SK-N-SH (cell line): ENCODE data around the gene MPDZ. TPM values are rescaled to one million over a fixed set of nuclear protein-coding genes. Genes with fewer than 3 reads are reported as not detected.

Source experiments
- CTCF ChIA-PET: fragments of 300-600, 350-600 bp; formaldehyde crosslinking; extraction: SDS; loops from one replicate; lab custom pipeline; 2021; lab: Yijun Ruan, JAX
- POLR2A ChIA-PET: fragments of 350-600 bp; sonication (Branson Sonifier 250); formaldehyde crosslinking; extraction: SDS; loops from one replicate; lab custom pipeline; 2020; ENCODE audit warnings: antibody characterized with exemption, inconsistent platforms; lab: Yijun Ruan, JAX
- DNase-seq: peaks from one replicate; pipeline ENCODE4 v3.0.0; 2012
- H2AFZ ChIP-seq: fragments of 200-600 bp; sonication (generic); 2 replicates; pipeline ENCODE4 v1.8.1; 2016; ENCODE audit warnings: antibody characterized with exemption, mild to moderate bottlenecking, low read depth
- H3F3A ChIP-seq: fragments of 200-600 bp; sonication (generic); replicated peaks from 2 replicates; pipeline ENCODE3; 2016; ENCODE audit warnings: antibody characterized with exemption, mild to moderate bottlenecking; ENCODE audit not compliant: insufficient read depth
- H3K27ac ChIP-seq, 2 experiments: fragments of 200-500 bp in 1 of 2; fragments of 200-600 bp in 1 of 2; sonication (Bioruptor generic) in 1 of 2; sonication (generic), shearing (Covaris generic) in 1 of 2; 2 replicates each; pipeline versions ENCODE4 v1.5.1 to v1.6.1; 2014 to 2016; ENCODE audit warnings: low read depth in 2 of 2, inconsistent platforms in 1 of 2, low read length in 1 of 2, mild to moderate bottlenecking in 1 of 2, mixed read lengths in 1 of 2
- H3K27me3 ChIP-seq: fragments of 200-600 bp; sonication (generic), shearing (Covaris generic); 2 replicates; pipeline ENCODE4 v1.6.1; 2016; ENCODE audit warnings: mixed run types; ENCODE audit not compliant: insufficient read depth
- H3K36me3 ChIP-seq, 2 experiments: fragments of 200-500 bp in 1 of 2; fragments of 200-600 bp in 1 of 2; sonication (Bioruptor generic) in 1 of 2; sonication (generic) in 1 of 2; replicated peaks in 1 of 2; 2 replicates each; pipeline versions ENCODE3 to v1.5.1; 2014 to 2016; ENCODE audit warnings: low read length in 1 of 2, mild to moderate bottlenecking in 1 of 2; ENCODE audit not compliant: insufficient read depth in 2 of 2, control insufficient read depth in 1 of 2
- H3K4me1 ChIP-seq, 2 experiments: fragments of 200-500 bp in 1 of 2; fragments of 200-600 bp in 1 of 2; sonication (Bioruptor generic) in 1 of 2; sonication (generic), shearing (Covaris generic) in 1 of 2; 2 replicates each; pipeline versions ENCODE4 v1.5.1 to v1.6.1; 2014 to 2016; ENCODE audit warnings: low read depth in 1 of 2, low read length in 1 of 2, mixed run types in 1 of 2; ENCODE audit not compliant: insufficient read depth in 2 of 2, control insufficient read depth in 1 of 2
- H3K4me2 ChIP-seq: fragments of 200-600 bp; sonication (generic), shearing (Covaris generic); 2 replicates; pipeline ENCODE4 v1.6.1; 2017; ENCODE audit warnings: mixed run types
- H3K4me3 ChIP-seq, 2 experiments: fragments of 200-500 bp in 1 of 2; fragments of 200-600 bp in 1 of 2; sonication (Bioruptor generic) in 1 of 2; sonication (generic), shearing (Covaris generic) in 1 of 2; 2 replicates each; pipeline versions ENCODE4 v1.5.1 to v1.8.1; 2014 to 2016; ENCODE audit warnings: low read depth in 2 of 2, inconsistent platforms in 1 of 2, low read length in 1 of 2, mild to moderate bottlenecking in 1 of 2, mixed read lengths in 1 of 2, moderate library complexity in 1 of 2
- H3K79me2 ChIP-seq: fragments of 200-600 bp; sonication (generic); 2 replicates; pipeline ENCODE4 v1.8.1; 2017; ENCODE audit warnings: mild to moderate bottlenecking; ENCODE audit not compliant: insufficient read depth
- H3K9ac ChIP-seq: fragments of 200-600 bp; sonication (generic); 2 replicates; pipeline ENCODE4 v1.6.1; 2017; ENCODE audit warnings: mixed run types
- H3K9me2 ChIP-seq: fragments of 200-600 bp; sonication (generic); 2 replicates; pipeline ENCODE4 v1.6.1; 2017; ENCODE audit warnings: mixed run types
- H3K9me3 ChIP-seq: fragments of 200-600 bp; sonication (generic); 2 replicates; pipeline ENCODE4 v1.6.1; 2017; ENCODE audit warnings: mixed run types, mild to moderate bottlenecking, moderate library complexity
- H4K20me1 ChIP-seq: fragments of 200-600 bp; sonication (generic); 2 replicates; pipeline ENCODE4 v1.6.1; 2017; ENCODE audit warnings: mild to moderate bottlenecking, mixed run types; ENCODE audit not compliant: insufficient read depth
- CHD2 ChIP-seq: fragments of 150-350 bp; IDR thresholded peaks from 2 replicates; pipeline ENCODE4 v1.6.1; 2018; ENCODE audit warnings: low read length; ENCODE audit not compliant: partially characterized antibody
- EZH2phosphoT487 ChIP-seq: fragments of 200-600 bp; sonication (generic); IDR thresholded peaks from 2 replicates; pipeline ENCODE4 v1.6.1; 2017; ENCODE audit warnings: low read depth, mixed run types, mild to moderate bottlenecking, antibody characterized with exemption, moderate library complexity, borderline replicate concordance
- FOXJ3 ChIP-seq: sonication (generic); formaldehyde crosslinking; IDR thresholded peaks from 2 replicates; pipeline ENCODE4 v1.5.1; 2020; ENCODE audit warnings: mild to moderate bottlenecking, missing genetic modification reagents
- GATA2 ChIP-seq: sonication (generic); formaldehyde crosslinking; IDR thresholded peaks from 2 replicates; pipeline ENCODE4 v1.5.0; 2020; ENCODE audit warnings: mild to moderate bottlenecking, missing genetic modification reagents
- JUND ChIP-seq: IDR thresholded peaks from 2 replicates; pipeline ENCODE4 v1.4.0; 2012
- NRF1 ChIP-seq: IDR thresholded peaks from 2 replicates; pipeline ENCODE4 v1.6.1; 2012; ENCODE audit warnings: low read depth, mild to moderate bottlenecking, low read length
- RAD21 ChIP-seq: IDR thresholded peaks from 2 replicates; pipeline ENCODE4 v1.6.1; 2012; ENCODE audit warnings: mild to moderate bottlenecking, low read length
- RFX5 ChIP-seq: IDR thresholded peaks from 2 replicates; pipeline ENCODE4 v1.6.1; 2012; ENCODE audit warnings: mild to moderate bottlenecking, improper control_type of control experiment, low read length
- TAF1 ChIP-seq: IDR thresholded peaks from 2 replicates; pipeline ENCODE4 v1.6.1; 2012; ENCODE audit warnings: low read depth, mild to moderate bottlenecking, low read length, moderate library complexity, borderline replicate concordance
- TCF12 ChIP-seq: IDR thresholded peaks from 2 replicates; pipeline ENCODE4 v1.4.0; 2012
- TEAD4 ChIP-seq: IDR thresholded peaks from 2 replicates; pipeline ENCODE4 v1.4.0; 2012; ENCODE audit warnings: mild to moderate bottlenecking, borderline replicate concordance; ENCODE audit not compliant: insufficient read depth
- YY1 ChIP-seq: IDR thresholded peaks from 2 replicates; pipeline ENCODE4 v1.4.0; 2012; ENCODE audit warnings: low read depth, mild to moderate bottlenecking
- WGBS: methylation state at CpG from one replicate; pipeline ENCODE4 v1.1.6; 2017; ENCODE audit warnings: low lambda C conversion rate; 5-methylcytosine and 5-hydroxymethylcytosine counted together
- polyA plus RNA-seq, 3 experiments: library from polyadenylated mRNA; depleted of rRNA; stranded (reverse); fragments of >200 nt; gene quantifications; 2 replicates each; pipeline ENCODE4 v1.2.3, GENCODE V29; 2012
- TF ChIP-seq, protein P1 (sequence below): IDR thresholded peaks from 2 replicates; pipeline ENCODE4; 2012
- TF ChIP-seq, protein P2 (sequence below): fragments of 200-600 bp; sonication (generic); IDR thresholded peaks from 2 replicates; pipeline ENCODE4 v1.6.1; 2017; ENCODE audit warnings: antibody characterized with exemption, mild to moderate bottlenecking, moderate library complexity
- TF ChIP-seq, protein P3 (sequence below): IDR thresholded peaks from 2 replicates; pipeline ENCODE4 v1.4.0; 2012; ENCODE audit warnings: low read depth, borderline replicate concordance
- TF ChIP-seq, protein P4 (sequence below): IDR thresholded peaks from 2 replicates; pipeline ENCODE4 v1.4.0; 2012; ENCODE audit warnings: low read depth
- TF ChIP-seq, protein P5 (sequence below): fragments of 150-350 bp; IDR thresholded peaks from 2 replicates; pipeline ENCODE4 v1.6.1; 2017; ENCODE audit warnings: antibody characterized with exemption, low read length, low read depth, borderline replicate concordance

MPDZ gene
- polyA plus RNA-seq, 1 of the 3 experiments (the other 2 are of a cell fraction): 20.5 TPM

DNA sequence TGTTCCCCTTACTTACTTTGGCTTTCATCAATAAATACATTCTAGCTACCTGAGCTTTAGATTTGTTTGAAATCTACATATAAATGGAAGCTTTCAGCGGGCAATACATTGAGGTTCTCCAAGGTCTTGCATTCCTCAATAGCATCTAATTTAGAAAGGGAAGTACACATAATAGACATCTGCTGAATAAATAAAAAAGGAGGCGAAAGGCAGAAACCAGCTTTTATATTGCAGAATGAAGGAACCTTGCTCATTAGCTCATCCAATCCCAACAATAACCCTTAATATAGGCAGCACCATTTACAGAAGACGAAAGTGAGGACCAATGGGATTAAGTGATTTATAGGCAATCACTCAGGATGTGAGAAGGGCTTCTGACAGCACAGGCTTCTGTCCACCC, 147.5 kb downstream of the MPDZ start:
- CTCF ChIA-PET: interaction anchor here (2.1 kb wide), 1 partner anchor 44 kb away, joined by 5 read pairs; no protein-coding TSS in a partner anchor
- H3K9ac ChIP-seq: no peak overlapping the region
- H2AFZ ChIP-seq: no peak overlapping the region
- H4K20me1 ChIP-seq: no peaks in the 10 kb centered on the region
- POLR2A ChIA-PET: no interaction called here
- no peaks in the 10 kb centered on the region for H3F3A ChIP-seq
- peaks cover 41 to 74% of the 10 kb centered on the region in 2 experiments for H3K36me3 ChIP-seq
- no peak for DNase-seq
- H3K9me2 ChIP-seq: no peaks in the 10 kb centered on the region
- no peaks in the 10 kb centered on the region for H3K27me3 ChIP-seq
- no peak overlapping the region for H3K27ac ChIP-seq
- 97% methylated on average over 3 of the region's 3 CpGs for WGBS
- no peaks in the 10 kb centered on the region for H3K9me3 ChIP-seq
- no peak overlapping the region for H3K4me2 ChIP-seq
- no peaks in the 10 kb centered on the region; a peak in 1 of 4 replicates for H3K4me1 ChIP-seq
- no peak overlapping the region for H3K4me3 ChIP-seq
- H3K79me2 ChIP-seq: no peaks in the 10 kb centered on the region
- TF ChIP-seq CHD2: no peak
- TF ChIP-seq GATA2 (CRISPR knock-in tag): no peak
- no peak for TF ChIP-seq NRF1
- TF ChIP-seq TCF12: no peak
- TF ChIP-seq FOXJ3 (CRISPR knock-in tag): no peak

DNA sequence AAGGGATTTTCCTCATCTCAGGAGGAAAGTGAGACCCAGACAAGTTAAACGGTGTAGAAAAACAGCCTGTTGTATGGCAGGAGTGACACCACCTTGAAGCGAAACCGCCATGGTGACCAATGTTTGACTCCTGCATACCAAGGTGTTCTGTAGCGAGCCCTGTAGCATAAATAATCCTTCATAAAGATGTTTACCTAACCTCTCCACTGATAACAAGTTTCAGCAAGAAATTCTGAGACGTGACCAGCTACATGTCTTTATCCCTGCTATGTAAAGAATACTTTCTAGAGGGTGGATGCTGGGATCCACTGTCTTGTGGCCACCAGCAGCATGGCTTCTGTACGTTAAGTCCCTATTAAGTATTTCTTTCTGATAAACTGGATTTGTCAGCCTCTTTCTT, 148.1 kb downstream of the MPDZ start:
- CTCF ChIA-PET: interaction anchor here (2.1 kb wide), 1 partner anchor 43 kb away, joined by 5 read pairs; no protein-coding TSS in a partner anchor

DNA sequence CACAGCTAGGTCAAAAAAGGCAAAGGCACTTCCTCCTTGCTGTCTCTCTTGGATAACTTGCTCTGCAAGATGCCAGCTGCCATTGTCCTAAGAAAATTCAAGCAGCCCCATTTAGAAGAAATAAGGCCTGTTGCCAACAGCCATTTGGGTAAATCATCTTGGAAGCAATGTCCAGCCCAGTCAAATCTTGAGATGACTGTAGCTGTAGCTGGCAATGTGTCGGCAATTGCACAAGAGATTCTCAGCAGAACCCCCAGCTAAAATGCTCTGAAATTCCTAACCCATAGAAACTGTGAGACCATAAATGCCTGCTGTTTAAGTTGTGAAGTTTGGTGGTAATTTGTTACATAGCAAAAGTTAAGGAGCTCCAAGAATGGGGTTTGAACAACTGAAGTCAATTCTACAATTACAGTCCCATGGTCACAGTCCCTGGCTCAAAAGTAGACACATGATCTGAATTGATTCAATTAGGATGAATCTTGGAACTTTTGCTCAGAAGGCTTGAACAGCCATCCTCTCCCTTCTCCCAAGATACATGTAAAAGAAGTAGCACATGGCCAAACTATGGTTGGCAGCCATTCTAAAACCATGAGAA, 151.1 kb downstream of the MPDZ start:
- H3K4me2 ChIP-seq: no peak overlapping the region
- no peak overlapping the region for H2AFZ ChIP-seq
- H3K4me1 ChIP-seq: no peaks in the 10 kb centered on the region
- H3K27ac ChIP-seq: no peak overlapping the region
- peaks cover 59 to 73% of the 10 kb centered on the region in 2 experiments for H3K36me3 ChIP-seq
- H4K20me1 ChIP-seq: no peaks in the 10 kb centered on the region
- H3K9me2 ChIP-seq: no peaks in the 10 kb centered on the region
- H3K27me3 ChIP-seq: no peaks in the 10 kb centered on the region
- H3K79me2 ChIP-seq: no peaks in the 10 kb centered on the region
- no peak for DNase-seq
- ChIA-PET POLR2A (no interaction called here), CTCF (interaction anchor here (1.0 kb wide), 1 partner anchor 40 kb away, joined by 3 read pairs; no protein-coding TSS in a partner anchor)
- H3F3A ChIP-seq: no peaks in the 10 kb centered on the region
- H3K4me3 ChIP-seq: no peak overlapping the region
- no peak overlapping the region for H3K9ac ChIP-seq
- 90% methylated on average over 1 of the region's 1 CpG for WGBS
- no peaks in the 10 kb centered on the region for H3K9me3 ChIP-seq
- TF ChIP-seq RFX5 (no peak), EZH2phosphoT487 (no peak), TEAD4 (no peak), YY1 (no peak), JUND (no peak), TAF1 (no peak), RAD21 (no peak), NRF1 (no peak)
- TF ChIP-seq, protein P1, sequence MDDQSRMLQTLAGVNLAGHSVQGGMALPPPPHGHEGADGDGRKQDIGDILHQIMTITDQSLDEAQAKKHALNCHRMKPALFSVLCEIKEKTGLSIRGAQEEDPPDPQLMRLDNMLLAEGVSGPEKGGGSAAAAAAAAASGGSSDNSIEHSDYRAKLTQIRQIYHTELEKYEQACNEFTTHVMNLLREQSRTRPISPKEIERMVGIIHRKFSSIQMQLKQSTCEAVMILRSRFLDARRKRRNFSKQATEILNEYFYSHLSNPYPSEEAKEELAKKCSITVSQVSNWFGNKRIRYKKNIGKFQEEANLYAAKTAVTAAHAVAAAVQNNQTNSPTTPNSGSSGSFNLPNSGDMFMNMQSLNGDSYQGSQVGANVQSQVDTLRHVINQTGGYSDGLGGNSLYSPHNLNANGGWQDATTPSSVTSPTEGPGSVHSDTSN: no peak
- TF ChIP-seq, protein P2, sequence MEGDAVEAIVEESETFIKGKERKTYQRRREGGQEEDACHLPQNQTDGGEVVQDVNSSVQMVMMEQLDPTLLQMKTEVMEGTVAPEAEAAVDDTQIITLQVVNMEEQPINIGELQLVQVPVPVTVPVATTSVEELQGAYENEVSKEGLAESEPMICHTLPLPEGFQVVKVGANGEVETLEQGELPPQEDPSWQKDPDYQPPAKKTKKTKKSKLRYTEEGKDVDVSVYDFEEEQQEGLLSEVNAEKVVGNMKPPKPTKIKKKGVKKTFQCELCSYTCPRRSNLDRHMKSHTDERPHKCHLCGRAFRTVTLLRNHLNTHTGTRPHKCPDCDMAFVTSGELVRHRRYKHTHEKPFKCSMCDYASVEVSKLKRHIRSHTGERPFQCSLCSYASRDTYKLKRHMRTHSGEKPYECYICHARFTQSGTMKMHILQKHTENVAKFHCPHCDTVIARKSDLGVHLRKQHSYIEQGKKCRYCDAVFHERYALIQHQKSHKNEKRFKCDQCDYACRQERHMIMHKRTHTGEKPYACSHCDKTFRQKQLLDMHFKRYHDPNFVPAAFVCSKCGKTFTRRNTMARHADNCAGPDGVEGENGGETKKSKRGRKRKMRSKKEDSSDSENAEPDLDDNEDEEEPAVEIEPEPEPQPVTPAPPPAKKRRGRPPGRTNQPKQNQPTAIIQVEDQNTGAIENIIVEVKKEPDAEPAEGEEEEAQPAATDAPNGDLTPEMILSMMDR: no peak
- TF ChIP-seq, protein P3, sequence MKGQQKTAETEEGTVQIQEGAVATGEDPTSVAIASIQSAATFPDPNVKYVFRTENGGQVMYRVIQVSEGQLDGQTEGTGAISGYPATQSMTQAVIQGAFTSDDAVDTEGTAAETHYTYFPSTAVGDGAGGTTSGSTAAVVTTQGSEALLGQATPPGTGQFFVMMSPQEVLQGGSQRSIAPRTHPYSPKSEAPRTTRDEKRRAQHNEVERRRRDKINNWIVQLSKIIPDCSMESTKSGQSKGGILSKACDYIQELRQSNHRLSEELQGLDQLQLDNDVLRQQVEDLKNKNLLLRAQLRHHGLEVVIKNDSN: no peak

More for the DNA sequence above, 148.1 kb downstream of the MPDZ start:
- H3K79me2 ChIP-seq: no peaks in the 10 kb centered on the region
- no peaks in the 10 kb centered on the region for H3K9me3 ChIP-seq
- H4K20me1 ChIP-seq: no peaks in the 10 kb centered on the region
- H3K4me2 ChIP-seq: no peak overlapping the region
- TF ChIP-seq, protein P4, sequence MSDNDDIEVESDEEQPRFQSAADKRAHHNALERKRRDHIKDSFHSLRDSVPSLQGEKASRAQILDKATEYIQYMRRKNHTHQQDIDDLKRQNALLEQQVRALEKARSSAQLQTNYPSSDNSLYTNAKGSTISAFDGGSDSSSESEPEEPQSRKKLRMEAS: no peak
- TF ChIP-seq TAF1 (no peak), TCF12 (no peak)
- TF ChIP-seq, protein P5, sequence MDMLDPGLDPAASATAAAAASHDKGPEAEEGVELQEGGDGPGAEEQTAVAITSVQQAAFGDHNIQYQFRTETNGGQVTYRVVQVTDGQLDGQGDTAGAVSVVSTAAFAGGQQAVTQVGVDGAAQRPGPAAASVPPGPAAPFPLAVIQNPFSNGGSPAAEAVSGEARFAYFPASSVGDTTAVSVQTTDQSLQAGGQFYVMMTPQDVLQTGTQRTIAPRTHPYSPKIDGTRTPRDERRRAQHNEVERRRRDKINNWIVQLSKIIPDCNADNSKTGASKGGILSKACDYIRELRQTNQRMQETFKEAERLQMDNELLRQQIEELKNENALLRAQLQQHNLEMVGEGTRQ: no peak
- TF ChIP-seq, all 33 proteins: peak for 0
- Histone ChIP-seq H3K4me3 (no peak overlapping the region), H2AFZ (no peak overlapping the region), H3K36me3 (peaks cover 44 to 71% of the 10 kb centered on the region in 2 experiments), H3K27me3 (no peaks in the 10 kb centered on the region), H3K27ac (no peak overlapping the region), H3K4me1 (no peaks in the 10 kb centered on the region), H3K9ac (no peak overlapping the region), H3K9me2 (no peaks in the 10 kb centered on the region), H3F3A (no peaks in the 10 kb centered on the region)
- DNase-seq: no peak
- POLR2A ChIA-PET: no interaction called here
- WGBS: 97% methylated on average over 6 of the region's 6 CpGs
